ENCODE results near the gene PNPLA7. TPM values are rescaled to one million over a fixed set of nuclear protein-coding genes. Genes with fewer than 3 reads are reported as not detected.

The PNPLA7 gene
- total RNA-seq, 4 donors from 2014 or later, result 16.0 to 95.4 (median 24.9) TPM

- 2 to 4% methylated on average over 8 to 11 of the region's 11 CpGs for WGBS, 2 donors (ENCODE audit: low coverage in 1 of 2)
- Histone ChIP-seq H3K4me1 (peaks cover 6 to 41% (median 34%) of the 10 kb centered on the region in 4 donors), H3K4me3 (peak overlapping the region; percentile 56 to 99 (median 97)), H3K27ac (peak overlapping the region; percentile 75 to 95 (median 90)), H3K27me3 (no peaks in the 10 kb centered on the region), H3K36me3 (no peaks in the 10 kb centered on the region), H3K9me3 (no peaks in the 10 kb centered on the region)
- in situ Hi-C loops (cut with MboI; ENCODE audit: low pct_ligation_motif_present in 1 of 4, low pct_unique_long_range_greater_than_20kb in 1 of 4, low sequenced_read_pairs in 3 of 4), result loop anchor here in 2 of 4 donors (25.0 kb wide), 1 partner anchor 135 kb away; the partner anchor contains the start of gene TOR4A (in 2 of the 2)
- intact Hi-C loops (cut with DNase I; ENCODE audit: low total_unique reads), result no loop called here
- no peak for DNase-seq
- no peak for TF ChIP-seq CTCF (IDR thresholded peaks at IDR 0.05)
These were observed 128.2 kb downstream of the PNPLA7 start for GRCh38 chr9:137421838-137422603.

GRCh38 chr9:137417161-137418021 lies 132.8 kb downstream of the PNPLA7 start:
- H3K4me1 ChIP-seq, result peaks cover 10 to 46% (median 35%) of the 10 kb centered on the region in 4 donors
- no peak overlapping the region for H3K27ac ChIP-seq
- WGBS, 2 donors (ENCODE audit: low coverage in 1 of 2), result 88 to 94% methylated on average over 13 to 99 of the region's 99 CpGs
- H3K36me3 ChIP-seq, result no peaks in the 10 kb centered on the region
- DNase-seq, result no peak
- H3K4me3 ChIP-seq, result peak overlapping the region in 2 of 4 donors; percentile 18 to 29
- in situ Hi-C loops (cut with MboI; ENCODE audit: low pct_ligation_motif_present in 1 of 4, low pct_unique_long_range_greater_than_20kb in 1 of 4, low sequenced_read_pairs in 3 of 4), result loop anchor here in 2 of 4 donors (25.0 kb wide), 1 partner anchor 130 kb away; the partner anchor contains the start of gene TOR4A (in 2 of the 2)
- H3K9me3 ChIP-seq, result no peaks in the 10 kb centered on the region
- intact Hi-C loops (cut with DNase I; ENCODE audit: low total_unique reads), result no loop called here
- no peak for TF ChIP-seq POLR2A (IDR thresholded peaks at IDR 0.05)
- no peak for TF ChIP-seq EP300 (IDR thresholded peaks at IDR 0.05; ENCODE audit: low read depth)
- no peak for TF ChIP-seq CTCF (IDR thresholded peaks at IDR 0.05)
- TF ChIP-seq POLR2AphosphoS5 (IDR thresholded peaks at IDR 0.05), result no peak
- no peaks in the 10 kb centered on the region for H3K27me3 ChIP-seq

DNA sequence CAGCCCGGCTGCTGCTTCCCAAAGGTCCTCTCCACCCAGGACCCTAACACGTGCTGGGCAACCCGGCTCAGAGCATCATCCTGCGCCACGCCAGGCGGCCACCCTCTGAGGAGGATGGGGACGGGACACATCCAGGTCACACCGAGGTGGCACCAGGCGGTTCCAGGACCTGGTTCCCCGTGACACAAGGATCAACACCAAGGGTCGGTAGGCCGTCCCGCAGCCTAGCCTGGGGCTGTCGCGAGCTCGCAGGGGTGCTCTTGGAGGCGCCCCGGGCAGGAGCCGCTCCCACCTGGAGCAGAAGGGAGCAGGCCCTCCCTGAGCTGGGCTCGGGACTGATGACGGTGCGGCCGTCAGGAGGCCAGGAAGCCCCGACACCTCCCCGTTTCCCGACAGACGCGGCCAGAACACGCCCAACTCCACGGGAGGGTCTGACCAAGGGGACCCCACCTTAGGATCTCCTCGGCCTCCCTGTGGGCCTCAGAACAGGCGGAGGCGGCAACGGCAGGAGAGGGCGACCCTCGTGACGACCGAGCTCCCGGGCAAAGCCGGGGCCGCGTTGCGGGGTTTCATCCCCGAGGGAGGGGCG lies 133.5 kb downstream of the PNPLA7 start:
- DNase-seq, result no peak
- no peaks in the 10 kb centered on the region for H3K27me3 ChIP-seq
- 95% methylated on average over 44 of the region's 45 CpGs; no CpG with 5 or more reads in 1 of the 2 donors for WGBS, 2 donors (ENCODE audit: low coverage in 1 of 2)
- intact Hi-C loops (cut with DNase I; ENCODE audit: low total_unique reads), result no loop called here
- no peak overlapping the region for H3K27ac ChIP-seq
- H3K4me1 ChIP-seq, result peaks cover 17 to 46% (median 35%) of the 10 kb centered on the region in 4 donors
- peak overlapping the region in 1 of 4 donors; percentile 29 for H3K4me3 ChIP-seq
- in situ Hi-C loops (cut with MboI; ENCODE audit: low pct_ligation_motif_present in 1 of 4, low pct_unique_long_range_greater_than_20kb in 1 of 4, low sequenced_read_pairs in 3 of 4), result loop anchor here in 2 of 4 donors (25.0 kb wide), 1 partner anchor 129 kb away; the partner anchor contains the start of gene TOR4A (in 2 of the 2)
- H3K36me3 ChIP-seq, result no peaks in the 10 kb centered on the region
- H3K9me3 ChIP-seq, result no peaks in the 10 kb centered on the region
- no peak for TF ChIP-seq EP300 (IDR thresholded peaks at IDR 0.05; ENCODE audit: low read depth)
- no peak for TF ChIP-seq POLR2AphosphoS5 (IDR thresholded peaks at IDR 0.05)
- TF ChIP-seq POLR2A (IDR thresholded peaks at IDR 0.05), result no peak
- no peak for TF ChIP-seq CTCF (IDR thresholded peaks at IDR 0.05)

Measured in transverse colon (tissue), 4 donors.